ENCODE measurements around the gene DCAF12.
"Not testable (repeated sequence)": the region's sequence is repeated elsewhere in the genome, so short reads cannot be mapped to it uniquely, and the experiment has no call there.

Gene DCAF12

GRCh38 chr9:34069831-34070230 lies 56.7 kb downstream of the DCAF12 start:
- no peak for DNase-seq (ENCODE audit: low read depth, low spot score)

GRCh38 chr9:34065541-34065940 lies 61.0 kb downstream of the DCAF12 start:
- no peak for DNase-seq (ENCODE audit: low read depth, low spot score)

- DNase-seq (ENCODE audit: low read depth, low spot score), result no peak
Measured at GRCh38 chr9:34059954-34060353, 66.5 kb downstream of the DCAF12 start.

- DNase-seq (ENCODE audit: low read depth, low spot score), result no peak
Measured at GRCh38 chr9:34059281-34059680, 67.2 kb downstream of the DCAF12 start.

GRCh38 chr9:34049630-34050384 lies 76.7 kb downstream of the DCAF12 start:
- no peak for DNase-seq (ENCODE audit: low read depth, low spot score)

GRCh38 chr9:34048727-34049629 lies 77.5 kb downstream of the DCAF12 start, which contains the start of gene UBAP2:
UBAP2 (minus strand) TSS chr9:34048887; CDS start chr9:34017148, 31,739 bp downstream.
- DNase-seq (ENCODE audit: low read depth, low spot score), result peak; percentile 95

GRCh38 chr9:34047864-34048726 lies 78.4 kb downstream of the DCAF12 start:
- peak; percentile 24 for DNase-seq (ENCODE audit: low read depth, low spot score)

GRCh38 chr9:34046784-34047379 lies 79.6 kb downstream of the DCAF12 start:
- DNase-seq (ENCODE audit: low read depth, low spot score), result no peak

- DNase-seq (ENCODE audit: low read depth, low spot score), result no peak
Measured at GRCh38 chr9:34045903-34046302, 80.6 kb downstream of the DCAF12 start.

GRCh38 chr9:34042074-34042473 lies 84.4 kb downstream of the DCAF12 start:
- DNase-seq (ENCODE audit: low read depth, low spot score), result not testable (repeated sequence)

GRCh38 chr9:34038851-34039250 lies 87.6 kb downstream of the DCAF12 start:
- DNase-seq (ENCODE audit: low read depth, low spot score), result not testable (repeated sequence)

- no peak for DNase-seq (ENCODE audit: low read depth, low spot score)
Measured at GRCh38 chr9:34037626-34038025, 88.9 kb downstream of the DCAF12 start.

- no peak for DNase-seq (ENCODE audit: low read depth, low spot score)
Measured at GRCh38 chr9:34036625-34037024, 89.9 kb downstream of the DCAF12 start.
